HFF-Myc (cell line): ENCODE measurements around the gene SYNDIG1.

ENCODE experiments used
- DNase-seq: peaks from one replicate; pipeline ENCODE4 v3.0.0-alpha.2; 2011; ENCODE audit warnings: low read depth; ENCODE audit errors: extremely low read depth
- H3K4me3 ChIP-seq: replicated peaks from 2 replicates; pipeline ENCODE4 v1.5.1; 2011; ENCODE audit warnings: low read depth, mild to moderate bottlenecking, control low read depth, low read length
- CTCF ChIP-seq: IDR thresholded peaks from 2 replicates; pipeline ENCODE4 v1.5.1; 2012; ENCODE audit warnings: mild to moderate bottlenecking, low read depth, low read length, control low read depth; ENCODE audit errors: missing control alignments

SYNDIG1 gene

GRCh38 chr20:24659835-24660234, 190.4 kb downstream of the SYNDIG1 start:
- no peak overlapping the region for H3K4me3 ChIP-seq
- TF ChIP-seq CTCF = no peak
- DNase-seq = no peak

GRCh38 chr20:24660651-24661050, 191.2 kb downstream of the SYNDIG1 start:
- no peak overlapping the region for H3K4me3 ChIP-seq
- no peak for TF ChIP-seq CTCF
- DNase-seq = no peak

- no peak for TF ChIP-seq CTCF
- no peak for DNase-seq
- H3K4me3 ChIP-seq = no peak overlapping the region
Measured at GRCh38 chr20:24661255-24661654, 191.8 kb downstream of the SYNDIG1 start.

GRCh38 chr20:24662322-24662721, 192.9 kb downstream of the SYNDIG1 start:
- H3K4me3 ChIP-seq = no peak overlapping the region
- no peak for TF ChIP-seq CTCF
- DNase-seq = no peak

- TF ChIP-seq CTCF = no peak
- no peak for DNase-seq
- H3K4me3 ChIP-seq = no peak overlapping the region
Measured at GRCh38 chr20:24662752-24663365, 193.4 kb downstream of the SYNDIG1 start.

GRCh38 chr20:24663496-24663895, 194.1 kb downstream of the SYNDIG1 start:
- no peak for DNase-seq
- H3K4me3 ChIP-seq = no peak overlapping the region
- no peak for TF ChIP-seq CTCF
